GM12878 (cell line): ENCODE measurements around the gene SPIRE2. TPM values are rescaled to one million over a fixed set of nuclear protein-coding genes. Genes with fewer than 3 reads are reported as not detected.

Experiments
- ATAC-seq: fragments of 200-7000 bp; cut with Tn5 transposase; 3 replicates; pipeline ENCODE4 v1.9.1; 2020; ENCODE audit warnings: mild to moderate bottlenecking, moderate library complexity
- BruUV-seq: library from RNA; stranded (reverse); fragments of 400-500 nt; replicated peaks from 2 replicates; lab custom pipeline; 2021; lab: Mats Ljungman, UMichigan
- CTCF ChIA-PET: fragments of 300-600 bp; sonication (Branson Sonifier 250); formaldehyde crosslinking; extraction: SDS; loops from one replicate; lab custom pipeline; 2021; ENCODE audit warnings: inconsistent platforms; lab: Yijun Ruan, JAX
- POLR2A ChIA-PET: fragments of 350-600 bp; formaldehyde crosslinking; extraction: SDS; loops from one replicate; lab custom pipeline; 2021; ENCODE audit warnings: inconsistent platforms; lab: Charles Lee
- RAD21 ChIA-PET: fragments of 300-600 bp; sonication (Branson Sonifier 250); formaldehyde crosslinking; loops from one replicate; lab custom pipeline; 2023; ENCODE audit warnings: antibody characterized with exemption; ENCODE audit not compliant: unreplicated experiment; lab: Charles Lee
- SMC1A ChIA-PET: fragments of 300-600 bp; sonication (Branson Sonifier 250); formaldehyde crosslinking; loops from one replicate; lab custom pipeline; 2023; ENCODE audit not compliant: unreplicated experiment, uncharacterized antibody; lab: Charles Lee
- DNase-seq: peaks from one replicate; pipeline ENCODE4 v3.0.0-alpha.2; 2011; ENCODE audit warnings: low read depth, low spot score
- FAIRE-seq: peaks from 3 replicates; lab custom pipeline; 2011; peaks lifted over from hg19 to GRCh38; lab: Jason Lieb, UNC
- H2AFZ ChIP-seq: 2 replicates; pipeline ENCODE4 v1.6.0; 2011; ENCODE audit warnings: low read depth, low read length, control low read depth; ENCODE audit not compliant: control insufficient read depth
- H3K27ac ChIP-seq: 2 replicates; pipeline ENCODE4 v1.5.1; 2011; ENCODE audit warnings: control low read depth; ENCODE audit not compliant: control insufficient read depth, insufficient read depth
- H3K27me3 ChIP-seq, 2 experiments: replicated peaks in 1 of 2; 2 replicates each; pipeline versions ENCODE4 v1.6.0 to v1.6.1; 2011; ENCODE audit warnings: low read length in 1 of 2; ENCODE audit not compliant: control insufficient read depth in 2 of 2, insufficient read depth in 2 of 2
- H3K36me3 ChIP-seq, 2 experiments: 2 replicates each; pipeline ENCODE4 v1.5.1; 2011; ENCODE audit warnings: low read length in 1 of 2; ENCODE audit not compliant: control insufficient read depth in 2 of 2, insufficient read depth in 2 of 2
- H3K4me1 ChIP-seq: 2 replicates; pipeline ENCODE4 v1.6.1; 2011; ENCODE audit warnings: mild to moderate bottlenecking, low read length, moderate library complexity, mixed read lengths; ENCODE audit not compliant: control insufficient read depth, insufficient read depth
- H3K4me2 ChIP-seq: 2 replicates; pipeline ENCODE4 v1.6.0; 2011; ENCODE audit warnings: control low read depth; ENCODE audit not compliant: control insufficient read depth, insufficient read depth
- H3K4me3 ChIP-seq: fragments of 200-600 bp; sonication (generic); 2 replicates; pipeline ENCODE4 v1.5.1; 2016
- H3K79me2 ChIP-seq: 2 replicates; pipeline ENCODE4 v1.6.0; 2011; ENCODE audit warnings: low read length; ENCODE audit not compliant: control insufficient read depth, insufficient read depth
- H3K9ac ChIP-seq: 2 replicates; pipeline ENCODE4 v1.8.0; 2011; ENCODE audit warnings: low read length, control low read depth, mixed read lengths; ENCODE audit not compliant: control insufficient read depth, insufficient read depth
- H3K9me3 ChIP-seq: replicated peaks from 3 replicates; pipeline ENCODE4 v1.5.1; 2011; ENCODE audit warnings: mild to moderate bottlenecking, low read length; ENCODE audit not compliant: control insufficient read depth, insufficient read depth
- H4K20me1 ChIP-seq: 2 replicates; pipeline ENCODE4 v1.6.0; 2011; ENCODE audit not compliant: control insufficient read depth, insufficient read depth
- BHLHE40 ChIP-seq, 2 experiments: fragments of 450-650 bp in 1 of 2; IDR thresholded peaks; 2 replicates each; pipeline ENCODE4 v1.6.1; 2011 to 2017; ENCODE audit warnings: low read depth in 2 of 2, borderline replicate concordance in 1 of 2, improper control_type of control experiment in 1 of 2, low read length in 1 of 2, mild to moderate bottlenecking in 1 of 2
- CBX3 ChIP-seq: fragments of 200-600 bp; sonication (generic); IDR thresholded peaks from 2 replicates; pipeline ENCODE4 v1.6.1; 2016; ENCODE audit warnings: low read depth, borderline replicate concordance
- CBX5 ChIP-seq: sonication (generic); IDR thresholded peaks from 2 replicates; pipeline ENCODE4 v1.6.1; 2016; ENCODE audit warnings: low read depth, moderate library complexity, mild to moderate bottlenecking, inconsistent platforms
- CREB1 ChIP-seq: IDR thresholded peaks from 2 replicates; pipeline ENCODE4 v1.6.1; 2012; ENCODE audit warnings: low read depth, mild to moderate bottlenecking, inconsistent platforms
- CTCF ChIP-seq, 3 experiments: IDR thresholded peaks in 2 of 3; conservative IDR thresholded peaks in 1 of 3; 2 replicates each; pipeline ENCODE4 v1.5.1; 2011; ENCODE audit warnings: low read depth in 3 of 3, low read length in 3 of 3, mild to moderate bottlenecking in 3 of 3, control low read depth in 2 of 3, moderate library complexity in 2 of 3, inconsistent platforms in 1 of 3, mixed read lengths in 1 of 3; ENCODE audit not compliant: control insufficient read depth in 2 of 3, insufficient read depth in 1 of 3; ENCODE audit errors: extremely low read depth in 1 of 3
- JUND ChIP-seq: IDR thresholded peaks from 2 replicates; pipeline ENCODE4 v1.6.1; 2012; ENCODE audit warnings: low read depth, mild to moderate bottlenecking, low read length, improper control_type of control experiment, moderate library complexity
- PAX5 ChIP-seq: IDR thresholded peaks from 2 replicates; pipeline ENCODE4 v1.6.1; 2011; ENCODE audit warnings: low read depth, low read length, borderline replicate concordance
- POLR2AphosphoS2 ChIP-seq: IDR thresholded peaks from 2 replicates; pipeline ENCODE4 v1.6.1; 2011; ENCODE audit warnings: low read depth, mild to moderate bottlenecking, low read length, improper control_type of control experiment, moderate library complexity
- STAT1 ChIP-seq: fragments of 450-650 bp; conservative IDR thresholded peaks from 2 replicates; pipeline ENCODE4 v1.6.1; 2014; ENCODE audit warnings: antibody characterized with exemption, mild to moderate bottlenecking
- WRNIP1 ChIP-seq: IDR thresholded peaks from 2 replicates; pipeline ENCODE4 v1.6.1; 2011; ENCODE audit warnings: low read depth, low read length, improper control_type of control experiment, borderline replicate concordance
- YBX1 ChIP-seq: fragments of 450-650 bp; IDR thresholded peaks from 2 replicates; pipeline ENCODE4 v1.6.1; 2016; ENCODE audit warnings: antibody characterized with exemption
- ZNF622 ChIP-seq: fragments of 450-650 bp; IDR thresholded peaks from 2 replicates; pipeline ENCODE4 v1.6.1; 2017; ENCODE audit warnings: mild to moderate bottlenecking, inconsistent platforms
- WGBS: methylation state at CpG from one replicate; pipeline ENCODE4 v1.1.6; 2016; ENCODE audit warnings: low lambda C conversion rate; ENCODE audit not compliant: insufficient replicate concordance, insufficient coverage; ENCODE audit errors: missing lambda C conversion rate; 5-methylcytosine and 5-hydroxymethylcytosine counted together
- in situ Hi-C: fragments of 300-500 bp; cut with MboI; formaldehyde crosslinking; loops from 9 replicates; pipeline ENCODE4 v1.14.3; 2018; ENCODE audit warnings: mixed read lengths
- intact Hi-C: fragments of 100-400 bp; cut with micrococcal nuclease; formaldehyde crosslinking; loops from one replicate; pipeline ENCODE4 v1.14.2; 2022; ENCODE audit not compliant: unreplicated experiment
- polyA plus RNA-seq, 11 experiments: library from polyadenylated mRNA; depleted of rRNA in 4 of 11; unstranded in 6 of 11; stranded (reverse) in 5 of 11; fragments of >200 nt; fragmentation: Nextera tagmentation in 4 of 11; fragmentation: Illumina TruSeq in 1 of 11; extraction: Ambion mirVana in 4 of 11; extraction: Trizol in 1 of 11; gene quantifications; 1 replicate in 1 of 11; 2 replicates in 10 of 11; pipeline versions ENCODE4 v1.2.1 to v1.2.3, GENCODE V29; 2011 to 2016; ENCODE audit warnings: inconsistent platforms in 2 of 11, missing spikeins in 2 of 11, low read depth in 1 of 11
- total RNA-seq, 4 experiments: library from RNA; depleted of rRNA in 3 of 4; stranded (reverse); fragments of >200 nt in 3 of 4; fragmentation: Illumina TruSeq in 1 of 4; extraction: Trizol in 1 of 4; gene quantifications; 2 replicates each; pipeline versions ENCODE4 v1.2.1 to v1.2.3, GENCODE V29; 2013 to 2021
- TF ChIP-seq, protein P1 (sequence below): fragments of 450-650 bp; IDR thresholded peaks from 2 replicates; pipeline ENCODE4 v1.6.1; 2016; ENCODE audit warnings: mild to moderate bottlenecking, moderate library complexity, borderline replicate concordance
- TF ChIP-seq, protein P2 (sequence below): fragments of 450-650 bp; IDR thresholded peaks from 2 replicates; pipeline ENCODE4 v1.6.1; 2017; ENCODE audit warnings: mild to moderate bottlenecking, moderate library complexity

Gene SPIRE2
- total and polyA plus RNA-seq, 10 of the 15 experiments (the other 5 are each of a cell fraction or from before 2014, with no cell fraction given): 0.03 to 0.64 (median 0.27) TPM; not detected in 1

GRCh38 chr16:89859615-89860007 lies 31.3 kb downstream of the SPIRE2 start:
- Histone ChIP-seq H3K27ac (no peak overlapping the region), H4K20me1 (no peaks in the 10 kb centered on the region), H2AFZ (no peak overlapping the region), H3K9ac (no peak overlapping the region), H3K79me2 (no peaks in the 10 kb centered on the region), H3K4me1 (peaks cover 22% of the 10 kb centered on the region), H3K36me3 (no peaks in the 10 kb centered on the region), H3K4me3 (no peak overlapping the region), H3K27me3 (no peaks in the 10 kb centered on the region; a peak in 1 of 4 replicates), H3K9me3 (no peaks in the 10 kb centered on the region), H3K4me2 (no peak overlapping the region)
- ATAC-seq: no peak
- WGBS: 59% methylated on average over 16 of the region's 16 CpGs
- POLR2A ChIA-PET: interaction anchor here (1.9 to 2.7 kb wide), 2 partner anchors 16 to 154 kb away, joined by 4 to 9 read pairs; no protein-coding TSS in a partner anchor
- RAD21 ChIA-PET: interaction anchor here (1.1 to 3.9 kb wide), 7 partner anchors 48 to 159 kb away, joined by 3 to 60 read pairs (median 17); partner anchors contain the start of gene SPATA2L
- intact Hi-C loops: loop anchor here (2.0 kb wide), 1 partner anchor 43 kb away; the partner anchor contains the start of gene FANCA
- CTCF ChIA-PET: interaction anchor here (0.8 to 6.9 kb wide), 15 partner anchors 16 to 159 kb away, joined by 3 to 119 read pairs (median 5); partner anchors contain the start of genes FANCA and SPATA2L
- BruUV-seq: no TSS peak
- in situ Hi-C loops: loop anchor here (5.0 kb wide), 1 partner anchor 157 kb away; the partner anchor contains the start of gene SPATA2L
- DNase-seq: no peak
- no peak for FAIRE-seq
- SMC1A ChIA-PET: interaction anchor here (0.9 to 3.3 kb wide), 7 partner anchors 66 to 160 kb away, joined by 3 to 44 read pairs (median 6); no protein-coding TSS in a partner anchor
- TF ChIP-seq ZNF622 (no peak), PAX5 (no peak), CTCF (IDR thresholded peaks at IDR 0.05 in 2 of 3, conservative IDR thresholded peaks at IDR 0.05 in 1 of 3; ENCODE audit: control insufficient read depth in 2 of 3, extremely low read depth in 1 of 3, insufficient read depth in 1 of 3, low read depth in 3 of 3, low read length in 3 of 3) (no peak), YBX1 (no peak), POLR2AphosphoS2 (no peak), JUND (no peak), CBX5 (no peak), STAT1 (no peak), WRNIP1 (no peak), CBX3 (no peak), CREB1 (no peak), BHLHE40 (IDR thresholded peaks at IDR 0.05; ENCODE audit: borderline replicate concordance in 1 of 2, low read depth in 2 of 2, low read length in 1 of 2) (no peak)
- TF ChIP-seq, protein P1, sequence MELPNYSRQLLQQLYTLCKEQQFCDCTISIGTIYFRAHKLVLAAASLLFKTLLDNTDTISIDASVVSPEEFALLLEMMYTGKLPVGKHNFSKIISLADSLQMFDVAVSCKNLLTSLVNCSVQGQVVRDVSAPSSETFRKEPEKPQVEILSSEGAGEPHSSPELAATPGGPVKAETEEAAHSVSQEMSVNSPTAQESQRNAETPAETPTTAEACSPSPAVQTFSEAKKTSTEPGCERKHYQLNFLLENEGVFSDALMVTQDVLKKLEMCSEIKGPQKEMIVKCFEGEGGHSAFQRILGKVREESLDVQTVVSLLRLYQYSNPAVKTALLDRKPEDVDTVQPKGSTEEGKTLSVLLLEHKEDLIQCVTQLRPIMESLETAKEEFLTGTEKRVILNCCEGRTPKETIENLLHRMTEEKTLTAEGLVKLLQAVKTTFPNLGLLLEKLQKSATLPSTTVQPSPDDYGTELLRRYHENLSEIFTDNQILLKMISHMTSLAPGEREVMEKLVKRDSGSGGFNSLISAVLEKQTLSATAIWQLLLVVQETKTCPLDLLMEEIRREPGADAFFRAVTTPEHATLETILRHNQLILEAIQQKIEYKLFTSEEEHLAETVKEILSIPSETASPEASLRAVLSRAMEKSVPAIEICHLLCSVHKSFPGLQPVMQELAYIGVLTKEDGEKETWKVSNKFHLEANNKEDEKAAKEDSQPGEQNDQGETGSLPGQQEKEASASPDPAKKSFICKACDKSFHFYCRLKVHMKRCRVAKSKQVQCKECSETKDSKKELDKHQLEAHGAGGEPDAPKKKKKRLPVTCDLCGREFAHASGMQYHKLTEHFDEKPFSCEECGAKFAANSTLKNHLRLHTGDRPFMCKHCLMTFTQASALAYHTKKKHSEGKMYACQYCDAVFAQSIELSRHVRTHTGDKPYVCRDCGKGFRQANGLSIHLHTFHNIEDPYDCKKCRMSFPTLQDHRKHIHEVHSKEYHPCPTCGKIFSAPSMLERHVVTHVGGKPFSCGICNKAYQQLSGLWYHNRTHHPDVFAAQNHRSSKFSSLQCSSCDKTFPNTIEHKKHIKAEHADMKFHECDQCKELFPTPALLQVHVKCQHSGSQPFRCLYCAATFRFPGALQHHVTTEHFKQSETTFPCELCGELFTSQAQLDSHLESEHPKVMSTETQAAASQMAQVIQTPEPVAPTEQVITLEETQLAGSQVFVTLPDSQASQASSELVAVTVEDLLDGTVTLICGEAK: no peak
- TF ChIP-seq, protein P2, sequence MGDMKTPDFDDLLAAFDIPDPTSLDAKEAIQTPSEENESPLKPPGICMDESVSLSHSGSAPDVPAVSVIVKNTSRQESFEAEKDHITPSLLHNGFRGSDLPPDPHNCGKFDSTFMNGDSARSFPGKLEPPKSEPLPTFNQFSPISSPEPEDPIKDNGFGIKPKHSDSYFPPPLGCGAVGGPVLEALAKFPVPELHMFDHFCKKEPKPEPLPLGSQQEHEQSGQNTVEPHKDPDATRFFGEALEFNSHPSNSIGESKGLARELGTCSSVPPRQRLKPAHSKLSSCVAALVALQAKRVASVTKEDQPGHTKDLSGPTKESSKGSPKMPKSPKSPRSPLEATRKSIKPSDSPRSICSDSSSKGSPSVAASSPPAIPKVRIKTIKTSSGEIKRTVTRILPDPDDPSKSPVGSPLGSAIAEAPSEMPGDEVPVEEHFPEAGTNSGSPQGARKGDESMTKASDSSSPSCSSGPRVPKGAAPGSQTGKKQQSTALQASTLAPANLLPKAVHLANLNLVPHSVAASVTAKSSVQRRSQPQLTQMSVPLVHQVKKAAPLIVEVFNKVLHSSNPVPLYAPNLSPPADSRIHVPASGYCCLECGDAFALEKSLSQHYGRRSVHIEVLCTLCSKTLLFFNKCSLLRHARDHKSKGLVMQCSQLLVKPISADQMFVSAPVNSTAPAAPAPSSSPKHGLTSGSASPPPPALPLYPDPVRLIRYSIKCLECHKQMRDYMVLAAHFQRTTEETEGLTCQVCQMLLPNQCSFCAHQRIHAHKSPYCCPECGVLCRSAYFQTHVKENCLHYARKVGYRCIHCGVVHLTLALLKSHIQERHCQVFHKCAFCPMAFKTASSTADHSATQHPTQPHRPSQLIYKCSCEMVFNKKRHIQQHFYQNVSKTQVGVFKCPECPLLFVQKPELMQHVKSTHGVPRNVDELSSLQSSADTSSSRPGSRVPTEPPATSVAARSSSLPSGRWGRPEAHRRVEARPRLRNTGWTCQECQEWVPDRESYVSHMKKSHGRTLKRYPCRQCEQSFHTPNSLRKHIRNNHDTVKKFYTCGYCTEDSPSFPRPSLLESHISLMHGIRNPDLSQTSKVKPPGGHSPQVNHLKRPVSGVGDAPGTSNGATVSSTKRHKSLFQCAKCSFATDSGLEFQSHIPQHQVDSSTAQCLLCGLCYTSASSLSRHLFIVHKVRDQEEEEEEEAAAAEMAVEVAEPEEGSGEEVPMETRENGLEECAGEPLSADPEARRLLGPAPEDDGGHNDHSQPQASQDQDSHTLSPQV: no peak
